ENCODE measurements around the gene MDK.

- TF ChIP-seq, protein P1, sequence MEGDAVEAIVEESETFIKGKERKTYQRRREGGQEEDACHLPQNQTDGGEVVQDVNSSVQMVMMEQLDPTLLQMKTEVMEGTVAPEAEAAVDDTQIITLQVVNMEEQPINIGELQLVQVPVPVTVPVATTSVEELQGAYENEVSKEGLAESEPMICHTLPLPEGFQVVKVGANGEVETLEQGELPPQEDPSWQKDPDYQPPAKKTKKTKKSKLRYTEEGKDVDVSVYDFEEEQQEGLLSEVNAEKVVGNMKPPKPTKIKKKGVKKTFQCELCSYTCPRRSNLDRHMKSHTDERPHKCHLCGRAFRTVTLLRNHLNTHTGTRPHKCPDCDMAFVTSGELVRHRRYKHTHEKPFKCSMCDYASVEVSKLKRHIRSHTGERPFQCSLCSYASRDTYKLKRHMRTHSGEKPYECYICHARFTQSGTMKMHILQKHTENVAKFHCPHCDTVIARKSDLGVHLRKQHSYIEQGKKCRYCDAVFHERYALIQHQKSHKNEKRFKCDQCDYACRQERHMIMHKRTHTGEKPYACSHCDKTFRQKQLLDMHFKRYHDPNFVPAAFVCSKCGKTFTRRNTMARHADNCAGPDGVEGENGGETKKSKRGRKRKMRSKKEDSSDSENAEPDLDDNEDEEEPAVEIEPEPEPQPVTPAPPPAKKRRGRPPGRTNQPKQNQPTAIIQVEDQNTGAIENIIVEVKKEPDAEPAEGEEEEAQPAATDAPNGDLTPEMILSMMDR (IDR thresholded peaks at IDR 0.05; ENCODE audit: low read depth, low read length, poor library complexity, severe bottlenecking), result no peak
- no peak for TF ChIP-seq EZH2phosphoT487 (IDR thresholded peaks at IDR 0.05; ENCODE audit: borderline replicate concordance, low read length)
These were observed 12.3 kb downstream of the MDK start for GRCh38 chr11:46393759-46394158.
